ENCODE results near the gene TMPRSS3. TPM values are rescaled to one million over a fixed set of nuclear protein-coding genes. Genes with fewer than 3 reads are reported as not detected.
A peak's percentile ranks its signal among the peaks of the same experiment; 100 is the strongest.

The TMPRSS3 gene
- total and polyA plus RNA-seq, 9 of the 15 experiments (the other 6 are each of a cell fraction or from before 2014, with no cell fraction given) = 0.07 TPM; not detected in 8

GRCh38 chr21:42433946-42434551, 38.2 kb upstream of the TMPRSS3 start (continued):
- TF ChIP-seq PBX2 (CRISPR knock-in tag; IDR thresholded peaks at IDR 0.05; ENCODE audit: low read depth) (peak; percentile 86), PBX2 (tag; conservative IDR thresholded peaks at IDR 0.05; ENCODE audit: low read depth) (peak; percentile 95), SMARCA4 (IDR thresholded peaks at IDR 0.05) (peak; percentile 91), ZBTB2 (IDR thresholded peaks at IDR 0.05) (no peak), TOE1 (IDR thresholded peaks at IDR 0.05; ENCODE audit: borderline replicate concordance) (0 out of 2 replicates have a peak, but pooled peaks have one; percentile 17), TOE1 (CRISPR knock-in tag; IDR thresholded peaks at IDR 0.05; ENCODE audit: borderline replicate concordance, low read depth) (no peak), CEBPB (tag; IDR thresholded peaks at IDR 0.05) (peak; percentile 77), ARID1B (IDR thresholded peaks at IDR 0.05) (peak; percentile 94), SMARCC2 (IDR thresholded peaks at IDR 0.05; ENCODE audit: low read depth) (peak; percentile 81), ZBTB12 (CRISPR knock-in tag; IDR thresholded peaks at IDR 0.05) (peak; percentile 67), MYBL2 (IDR thresholded peaks at IDR 0.05; ENCODE audit: low read depth) (no peak), MYBL2 (CRISPR knock-in tag; IDR thresholded peaks at IDR 0.05; ENCODE audit: borderline replicate concordance) (no peak), CTBP1 (IDR thresholded peaks at IDR 0.05; ENCODE audit: borderline replicate concordance) (peak; percentile 85; the same call in 1 of the 2 replicates), ATF3 (IDR thresholded peaks at IDR 0.05) (peak; percentile 95), ATF3 (CRISPR knock-in tag; conservative IDR thresholded peaks at IDR 0.05) (peak; percentile 67; the same call in 1 of the 2 replicates), ZKSCAN1 (IDR thresholded peaks at IDR 0.05; ENCODE audit: low read depth, low read length) (no peak)
